ENCODE results near the gene NPIPB2.
"Not testable (repeated sequence)": the region's sequence is repeated elsewhere in the genome, so short reads cannot be mapped to it uniquely, and the experiment has no call there.

Gene NPIPB2

DNA sequence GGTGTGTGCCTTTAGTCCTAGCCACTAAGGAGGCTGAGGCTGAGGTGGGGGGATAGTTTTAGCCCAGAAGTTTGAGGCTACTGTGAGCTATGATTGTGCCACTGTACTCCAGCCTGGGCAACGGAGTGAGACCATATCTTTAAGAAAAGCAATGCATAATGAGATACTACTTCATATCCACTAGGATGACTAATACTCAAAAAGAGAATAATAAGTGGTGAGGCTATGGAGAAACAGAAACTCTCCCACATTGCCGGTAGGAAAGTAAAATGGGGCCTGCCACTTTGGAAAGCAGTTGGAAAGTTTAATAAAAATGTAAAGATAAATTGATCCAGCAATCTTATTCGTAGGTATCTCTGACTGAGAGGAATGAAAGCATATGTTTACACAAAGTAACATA, 4.6 kb upstream of the NPIPB2 start:
- H3K4me3 ChIP-seq (ENCODE audit: low read depth, low read length) = no peak overlapping the region
- in situ Hi-C loops (cut with HindIII; ENCODE audit: low sequenced_read_pairs) = no loop called here
- TF ChIP-seq, protein P1, sequence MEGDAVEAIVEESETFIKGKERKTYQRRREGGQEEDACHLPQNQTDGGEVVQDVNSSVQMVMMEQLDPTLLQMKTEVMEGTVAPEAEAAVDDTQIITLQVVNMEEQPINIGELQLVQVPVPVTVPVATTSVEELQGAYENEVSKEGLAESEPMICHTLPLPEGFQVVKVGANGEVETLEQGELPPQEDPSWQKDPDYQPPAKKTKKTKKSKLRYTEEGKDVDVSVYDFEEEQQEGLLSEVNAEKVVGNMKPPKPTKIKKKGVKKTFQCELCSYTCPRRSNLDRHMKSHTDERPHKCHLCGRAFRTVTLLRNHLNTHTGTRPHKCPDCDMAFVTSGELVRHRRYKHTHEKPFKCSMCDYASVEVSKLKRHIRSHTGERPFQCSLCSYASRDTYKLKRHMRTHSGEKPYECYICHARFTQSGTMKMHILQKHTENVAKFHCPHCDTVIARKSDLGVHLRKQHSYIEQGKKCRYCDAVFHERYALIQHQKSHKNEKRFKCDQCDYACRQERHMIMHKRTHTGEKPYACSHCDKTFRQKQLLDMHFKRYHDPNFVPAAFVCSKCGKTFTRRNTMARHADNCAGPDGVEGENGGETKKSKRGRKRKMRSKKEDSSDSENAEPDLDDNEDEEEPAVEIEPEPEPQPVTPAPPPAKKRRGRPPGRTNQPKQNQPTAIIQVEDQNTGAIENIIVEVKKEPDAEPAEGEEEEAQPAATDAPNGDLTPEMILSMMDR (IDR thresholded peaks at IDR 0.05; ENCODE audit: low read depth, low read length) = no peak
- DNase-seq (ENCODE audit: low read depth, low spot score) = no peak

GRCh38 chr16:11927350-11927749, 14.5 kb downstream of the NPIPB2 start:
- DNase-seq (ENCODE audit: low read depth, low spot score); H3K4me3 ChIP-seq (ENCODE audit: low read depth, low read length); in situ Hi-C loops (cut with HindIII; ENCODE audit: low sequenced_read_pairs): not testable (repeated sequence)

DNA sequence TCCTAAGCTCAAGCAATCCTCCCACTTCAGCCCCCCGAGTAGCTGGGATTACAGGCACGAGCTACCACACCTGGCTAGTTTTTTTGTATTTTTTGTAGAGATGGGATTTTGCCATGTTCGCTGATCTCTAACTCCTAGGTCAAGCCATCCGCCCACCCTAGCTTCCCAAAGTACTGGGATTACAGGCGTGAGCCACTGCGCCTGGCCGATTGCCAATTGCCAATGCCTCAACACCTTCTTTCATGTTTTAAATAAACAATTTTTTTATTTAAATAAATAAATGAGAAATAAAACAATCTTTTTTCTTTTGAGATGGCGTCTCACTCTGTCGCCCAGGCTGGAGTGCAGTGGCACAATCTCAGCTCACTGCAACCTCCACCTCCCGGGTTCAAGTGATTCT, 17.8 kb downstream of the NPIPB2 start:
- in situ Hi-C loops (cut with HindIII; ENCODE audit: low sequenced_read_pairs); DNase-seq (ENCODE audit: low read depth, low spot score); H3K4me3 ChIP-seq (ENCODE audit: low read depth, low read length): not testable (repeated sequence)

DNA sequence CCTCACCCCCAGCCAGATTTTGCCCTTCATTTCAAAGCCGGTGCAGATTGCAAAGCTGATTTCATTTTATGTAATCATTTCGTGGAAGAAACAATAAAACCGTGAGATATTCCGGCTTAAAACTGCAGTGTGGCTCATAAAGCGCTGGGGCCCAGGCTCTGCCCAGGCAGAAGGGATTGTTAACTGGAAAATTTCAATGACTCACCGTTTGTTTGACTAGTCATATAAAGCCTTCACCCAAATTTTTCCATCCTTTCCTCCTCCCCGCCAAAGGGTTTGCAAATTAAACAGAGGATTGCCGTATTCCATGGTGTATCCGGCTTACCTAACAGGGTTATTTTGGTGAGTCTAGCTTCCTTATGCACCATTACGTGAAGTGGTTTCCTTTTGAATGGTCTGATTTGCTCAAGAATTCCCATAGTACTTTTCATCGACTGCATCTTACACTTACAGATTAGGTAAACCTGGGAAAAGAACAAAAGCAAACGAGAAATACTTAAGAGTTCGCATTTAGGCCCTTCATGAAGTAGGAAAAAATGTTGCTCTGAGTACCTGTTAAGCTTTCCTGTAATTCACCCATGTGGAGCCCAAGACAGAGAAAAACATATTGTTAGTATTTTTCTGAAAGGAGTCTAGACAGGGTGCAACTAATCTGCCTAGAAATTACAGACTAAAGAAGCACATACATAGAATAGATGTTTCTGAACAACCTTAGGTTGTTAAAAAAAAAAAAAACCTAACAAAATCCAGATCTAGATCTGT, 25.1 kb downstream of the NPIPB2 start:
- in situ Hi-C loops (cut with HindIII; ENCODE audit: low sequenced_read_pairs) = no loop called here
- peak overlapping the region; percentile 89 for H3K4me3 ChIP-seq (ENCODE audit: low read depth, low read length)
- TF ChIP-seq, protein P1 (IDR thresholded peaks at IDR 0.05; ENCODE audit: low read depth, low read length) = no peak
- DNase-seq (ENCODE audit: low read depth, low spot score) = peak; percentile 30

- in situ Hi-C loops (cut with HindIII; ENCODE audit: low sequenced_read_pairs) = no loop called here
- peak within 1 kb of the TSS; percentile 89 for H3K4me3 ChIP-seq (ENCODE audit: low read depth, low read length)
- DNase-seq (ENCODE audit: low read depth, low spot score) = peak; percentile 99
- TF ChIP-seq, protein P1 (IDR thresholded peaks at IDR 0.05; ENCODE audit: low read depth, low read length) = no peak
These were observed 26.0 kb downstream of the NPIPB2 start, which contains the start of gene GSPT1 for GRCh38 chr16:11915644-11916523. GSPT1 (minus strand) TSS chr16:11915956; CDS start chr16:11915720, 236 bp downstream.

GRCh38 chr16:11915114-11915643, 26.7 kb downstream of the NPIPB2 start:
- TF ChIP-seq, protein P1 (IDR thresholded peaks at IDR 0.05; ENCODE audit: low read depth, low read length) = no peak

GRCh38 chr16:11914210-11915113, 27.4 kb downstream of the NPIPB2 start:
- H3K4me3 ChIP-seq (ENCODE audit: low read depth, low read length) = peak overlapping the region; percentile 89
- peak; percentile 43 for DNase-seq (ENCODE audit: low read depth, low spot score)
- in situ Hi-C loops (cut with HindIII; ENCODE audit: low sequenced_read_pairs) = no loop called here
- TF ChIP-seq, protein P1 (IDR thresholded peaks at IDR 0.05; ENCODE audit: low read depth, low read length) = no peak

More at GRCh38 chr16:11915114-11915643, 26.7 kb downstream of the NPIPB2 start:
- DNase-seq (ENCODE audit: low read depth, low spot score) = no peak
- H3K4me3 ChIP-seq (ENCODE audit: low read depth, low read length) = peak overlapping the region; percentile 89
- in situ Hi-C loops (cut with HindIII; ENCODE audit: low sequenced_read_pairs) = no loop called here
